Activated CD4-positive, alpha-beta memory T cell treated with anti-CD3 and anti-CD28 coated beads for 36 hours (primary cell): Measurements from ENCODE around the gene FAHD2B. TPM values are rescaled to one million over a fixed set of nuclear protein-coding genes. Genes with fewer than 3 reads are reported as not detected.
"Not testable (repeated sequence)": the region's sequence is repeated elsewhere in the genome, so short reads cannot be mapped to it uniquely, and the experiment has no call there.

Experiments used
- CTCF ChIA-PET: fragments of 350-600 bp; sonication (Branson Sonifier 250); formaldehyde crosslinking; loops from one replicate; lab custom pipeline; 2021; ENCODE audit warnings: antibody characterized with exemption, inconsistent platforms; lab: Charles Lee
- POLR2A ChIA-PET: fragments of 350-600 bp; sonication (Branson Sonifier 250); formaldehyde crosslinking; loops from one replicate; lab custom pipeline; 2021; ENCODE audit warnings: antibody characterized with exemption; lab: Charles Lee
- DNase-seq: peaks from one replicate; pipeline ENCODE4 v3.0.0-alpha.2; 2020
- H3K27ac Mint-ChIP-seq: one replicate; pipeline ENCODE4 v1.8.0; 2021; ENCODE audit warnings: mixed read lengths
- H3K27me3 Mint-ChIP-seq: one replicate; pipeline ENCODE4 v1.8.0; 2021; ENCODE audit warnings: mixed read lengths
- H3K36me3 Mint-ChIP-seq: one replicate; pipeline ENCODE4 v1.8.0; 2021; ENCODE audit warnings: mixed read lengths
- H3K4me1 Mint-ChIP-seq: one replicate; pipeline ENCODE4 v1.8.0; 2021; ENCODE audit warnings: low read depth, mixed read lengths
- H3K4me3 Mint-ChIP-seq: one replicate; pipeline ENCODE4 v1.8.0; 2021; ENCODE audit warnings: mild to moderate bottlenecking, mixed read lengths
- H3K9me3 Mint-ChIP-seq: one replicate; pipeline ENCODE4 v1.8.0; 2021; ENCODE audit warnings: mixed read lengths
- intact Hi-C: fragments of 100-400 bp; cut with micrococcal nuclease; formaldehyde crosslinking; loops from one replicate; pipeline ENCODE4 v1.15.1; 2023
- total RNA-seq, 2 experiments: library from RNA; stranded (reverse); gene quantifications; one replicate each; pipeline ENCODE4 v1.2.3, GENCODE V29; 2021

Gene FAHD2B
- total RNA-seq, 2 experiments from 2014 or later: 30.2 to 32.5 TPM

DNA sequence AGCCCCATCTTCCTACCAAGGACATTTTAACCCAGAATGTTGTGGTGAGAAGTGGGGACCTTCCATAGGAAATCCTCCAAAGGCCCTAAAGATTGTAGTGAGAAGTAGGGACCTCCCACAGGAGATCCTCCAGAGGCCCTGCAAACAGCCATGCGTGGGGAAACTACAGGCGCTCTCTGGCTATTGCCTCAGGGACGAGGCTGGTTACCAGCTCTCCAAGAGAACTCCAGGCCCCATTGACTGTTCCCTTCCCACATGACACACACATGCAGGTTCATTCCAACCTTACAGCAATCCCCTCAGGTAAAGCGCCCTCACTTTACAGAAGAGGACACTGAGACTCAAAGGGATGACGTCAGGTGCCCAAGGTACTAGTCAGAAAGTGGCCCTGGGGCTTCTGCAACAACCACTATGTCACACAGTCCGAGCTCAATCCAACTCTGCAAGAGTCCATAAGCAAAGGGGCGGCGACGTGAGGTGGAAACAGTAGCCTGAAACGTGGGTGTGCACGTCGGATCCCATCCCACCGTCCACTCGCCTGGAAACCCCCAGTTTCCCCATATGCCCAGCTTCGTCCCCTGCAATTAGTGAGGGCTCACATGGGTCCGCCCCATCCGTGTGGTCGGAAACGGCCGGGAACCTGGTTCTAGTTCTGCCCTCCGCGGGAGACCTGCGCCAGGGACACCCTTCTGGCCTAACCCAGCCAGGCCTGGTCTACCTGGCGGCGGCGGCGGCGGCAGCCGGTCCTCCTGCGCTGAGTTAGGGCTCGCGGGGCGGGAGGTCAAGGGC lies 505 bp downstream of the FAHD2B start:
- POLR2A ChIA-PET, intact Hi-C loops, H3K36me3 Mint-ChIP-seq, H3K27ac Mint-ChIP-seq, DNase-seq, H3K9me3 Mint-ChIP-seq, CTCF ChIA-PET, H3K27me3 Mint-ChIP-seq: not testable (repeated sequence)
- peak overlapping the region; percentile 56 for H3K4me3 Mint-ChIP-seq
- peaks cover 10% of the 10 kb centered on the region for H3K4me1 Mint-ChIP-seq

DNA sequence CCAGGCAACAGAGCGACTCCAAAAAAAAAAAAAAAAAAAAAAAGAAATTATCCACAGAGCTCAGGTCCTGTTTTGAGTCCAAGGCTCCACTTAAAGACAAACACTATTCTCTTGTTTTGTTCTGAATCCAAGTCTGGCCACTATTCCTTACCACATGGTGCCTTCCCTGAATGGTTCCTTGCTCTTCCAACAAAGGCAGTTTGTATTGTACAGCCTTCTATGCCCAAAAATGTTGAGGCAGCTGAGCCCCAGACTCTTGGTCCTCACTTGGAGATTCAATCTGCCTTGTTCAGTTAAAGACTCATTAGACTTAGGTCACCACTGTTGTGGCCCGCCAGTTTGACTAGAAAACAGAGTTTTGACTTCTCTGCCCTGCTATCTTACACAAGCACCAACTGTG lies 1.7 kb downstream of the FAHD2B start:
- H3K36me3 Mint-ChIP-seq: not testable (repeated sequence)
- H3K4me1 Mint-ChIP-seq: peaks cover 10% of the 10 kb centered on the region

DNA sequence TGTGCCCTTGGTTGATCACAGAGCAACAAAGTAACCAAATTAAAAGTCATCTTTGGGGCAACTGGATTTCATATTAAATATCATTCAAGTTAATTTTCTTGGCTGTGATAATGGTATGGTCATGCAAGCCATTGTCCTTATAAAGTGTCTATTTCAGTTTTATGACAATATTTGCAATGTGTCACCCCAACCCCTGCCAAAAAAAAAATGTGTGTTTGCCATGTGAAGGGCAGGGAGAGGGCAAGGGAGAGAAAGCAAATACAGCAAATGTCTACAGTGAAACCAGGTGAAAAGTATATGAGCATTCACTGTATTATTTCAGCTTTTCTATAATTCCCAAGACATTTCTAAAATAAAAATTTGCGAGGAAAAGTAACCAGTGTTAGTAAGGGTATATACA lies 6.0 kb downstream of the FAHD2B start:
- H3K9me3 Mint-ChIP-seq, POLR2A ChIA-PET, DNase-seq, H3K4me1 Mint-ChIP-seq, H3K27me3 Mint-ChIP-seq, intact Hi-C loops, CTCF ChIA-PET, H3K4me3 Mint-ChIP-seq, H3K27ac Mint-ChIP-seq, H3K36me3 Mint-ChIP-seq: not testable (repeated sequence)

More for the DNA sequence above, 1.7 kb downstream of the FAHD2B start:
- H3K27ac Mint-ChIP-seq, H3K27me3 Mint-ChIP-seq, POLR2A ChIA-PET, intact Hi-C loops, H3K4me3 Mint-ChIP-seq, DNase-seq, CTCF ChIA-PET, H3K9me3 Mint-ChIP-seq: not testable (repeated sequence)

DNA sequence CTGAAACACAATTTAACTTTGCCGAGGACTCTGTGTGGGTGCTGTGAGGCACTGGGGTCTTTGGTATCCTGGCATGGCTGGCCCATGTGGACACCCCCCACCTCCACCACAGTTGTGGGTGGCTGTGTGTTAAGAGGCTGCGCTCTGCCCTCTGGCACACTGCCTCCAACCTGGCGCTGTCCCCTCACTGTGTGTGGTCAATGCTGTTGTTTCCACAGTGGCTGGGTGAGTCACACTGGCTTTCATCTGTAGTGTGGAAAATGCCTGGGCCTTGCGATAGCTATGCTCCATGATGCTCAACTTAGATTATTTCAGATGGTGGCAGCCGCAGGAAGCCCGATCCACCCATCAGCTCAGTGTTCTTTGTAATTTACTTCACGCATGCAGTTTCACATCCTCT lies 9.6 kb downstream of the FAHD2B start:
- H3K27ac Mint-ChIP-seq, CTCF ChIA-PET, H3K27me3 Mint-ChIP-seq, H3K4me1 Mint-ChIP-seq, H3K4me3 Mint-ChIP-seq, H3K9me3 Mint-ChIP-seq, DNase-seq, H3K36me3 Mint-ChIP-seq, POLR2A ChIA-PET, intact Hi-C loops: not testable (repeated sequence)

DNA sequence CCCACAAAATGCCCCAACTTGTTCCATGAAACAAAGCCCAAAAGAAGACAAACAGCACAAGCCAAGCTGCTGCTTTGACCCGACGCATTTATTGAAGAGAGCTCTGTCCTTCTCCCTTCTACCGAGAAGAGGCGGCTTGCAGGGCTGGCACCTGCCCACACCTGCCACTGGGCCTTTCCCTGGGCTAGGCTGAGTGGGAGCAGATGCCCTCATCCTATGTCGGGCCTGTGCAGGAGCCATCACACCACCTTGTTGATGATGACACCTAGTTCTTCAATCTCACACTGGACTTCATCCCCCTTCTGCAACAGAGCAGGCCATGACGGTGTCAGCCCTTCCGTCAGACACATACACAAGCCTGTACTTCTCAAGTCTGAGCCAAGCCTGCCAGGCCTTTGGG lies 11.2 kb downstream of the FAHD2B start:
- H3K9me3 Mint-ChIP-seq, H3K4me3 Mint-ChIP-seq, H3K4me1 Mint-ChIP-seq, DNase-seq, intact Hi-C loops, H3K36me3 Mint-ChIP-seq, CTCF ChIA-PET, H3K27ac Mint-ChIP-seq, POLR2A ChIA-PET, H3K27me3 Mint-ChIP-seq: not testable (repeated sequence)

DNA sequence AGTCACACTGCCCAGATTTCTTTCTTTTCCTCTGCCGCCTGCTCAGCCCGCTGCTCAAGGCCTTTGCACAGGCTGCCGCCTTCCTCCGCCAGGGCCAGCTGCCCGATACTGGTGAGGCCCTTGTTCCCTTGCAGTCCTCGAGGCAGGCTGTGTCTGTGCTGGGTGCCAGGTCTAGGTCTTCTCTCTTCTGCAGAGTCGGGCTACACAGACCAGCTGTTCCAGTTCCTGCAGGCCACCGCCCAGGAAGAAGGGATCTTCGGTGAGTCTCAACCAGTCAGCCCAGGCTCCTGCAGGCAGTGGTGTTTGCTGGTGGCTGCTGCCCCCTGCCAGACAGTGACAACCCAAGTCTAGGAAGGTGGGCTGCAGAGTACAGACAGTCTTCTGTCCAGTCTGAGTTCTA lies 12.5 kb downstream of the FAHD2B start:
- H3K27ac Mint-ChIP-seq, H3K36me3 Mint-ChIP-seq, H3K4me3 Mint-ChIP-seq, CTCF ChIA-PET, H3K4me1 Mint-ChIP-seq, POLR2A ChIA-PET, DNase-seq, H3K9me3 Mint-ChIP-seq, H3K27me3 Mint-ChIP-seq, intact Hi-C loops: not testable (repeated sequence)

DNA sequence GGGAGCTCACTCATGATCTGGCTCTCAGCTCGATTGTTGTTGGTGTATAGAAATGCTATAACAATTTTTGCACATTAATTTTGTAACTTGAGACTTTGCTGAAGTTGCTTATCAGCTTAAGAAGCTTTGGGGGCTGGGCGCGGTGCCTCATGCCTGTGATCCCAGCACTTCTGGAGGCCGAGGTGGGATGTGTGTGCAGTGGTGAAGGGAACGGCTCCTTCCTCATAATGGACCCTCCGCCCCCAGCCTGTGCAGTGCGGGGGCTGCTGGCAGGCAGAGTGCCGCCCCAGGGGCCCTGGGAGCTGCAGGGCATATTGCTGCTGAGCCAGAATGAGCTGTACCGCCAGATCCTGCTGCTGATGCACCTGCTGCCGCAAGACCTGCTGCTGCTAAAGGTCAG lies 13.8 kb downstream of the FAHD2B start:
- DNase-seq, intact Hi-C loops, POLR2A ChIA-PET, H3K27ac Mint-ChIP-seq, CTCF ChIA-PET, H3K4me1 Mint-ChIP-seq, H3K4me3 Mint-ChIP-seq, H3K27me3 Mint-ChIP-seq, H3K36me3 Mint-ChIP-seq, H3K9me3 Mint-ChIP-seq: not testable (repeated sequence)

DNA sequence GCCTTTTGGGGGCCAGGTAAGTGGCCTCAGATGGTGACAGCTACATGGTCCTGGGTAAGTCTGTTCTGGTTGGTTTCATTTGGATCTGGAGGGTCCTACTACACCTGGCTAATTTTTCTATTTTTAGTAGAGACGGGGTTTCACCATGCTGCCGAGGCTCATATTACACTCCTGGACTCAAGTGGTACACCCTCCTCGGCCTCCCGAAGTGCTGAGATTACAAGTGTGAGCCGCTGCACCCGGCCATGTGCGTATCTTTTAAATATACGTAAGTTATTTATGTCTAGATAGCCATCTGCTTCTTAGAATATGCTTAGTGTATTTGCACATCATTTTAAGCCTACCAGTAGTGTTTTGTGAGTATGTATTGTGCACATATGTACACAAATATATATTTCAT lies 17.5 kb downstream of the FAHD2B start:
- H3K27ac Mint-ChIP-seq, H3K27me3 Mint-ChIP-seq, intact Hi-C loops: not testable (repeated sequence)

DNA sequence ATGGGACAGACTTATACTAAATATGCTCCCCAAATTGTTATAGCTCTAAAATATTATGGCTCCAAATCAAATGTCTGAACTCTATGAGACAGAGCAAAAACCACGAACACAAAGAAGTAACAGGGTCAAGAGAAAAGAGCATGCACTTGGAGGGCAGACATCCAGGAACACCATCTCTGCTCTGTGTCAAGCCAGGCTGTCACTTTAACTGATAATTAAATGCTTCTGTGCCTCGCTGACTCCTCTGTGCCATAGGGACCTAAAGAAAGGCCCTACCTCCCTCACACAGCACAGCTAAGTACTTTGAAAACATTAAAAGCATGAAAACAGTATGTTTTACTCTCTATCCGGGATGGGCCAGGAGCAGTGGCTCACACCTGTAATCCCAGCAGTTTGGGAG lies 23.8 kb downstream of the FAHD2B start:
- intact Hi-C loops, H3K4me3 Mint-ChIP-seq, H3K27me3 Mint-ChIP-seq, H3K36me3 Mint-ChIP-seq, DNase-seq, POLR2A ChIA-PET, H3K9me3 Mint-ChIP-seq, H3K27ac Mint-ChIP-seq, H3K4me1 Mint-ChIP-seq, CTCF ChIA-PET: not testable (repeated sequence)

More for the DNA sequence above, 17.5 kb downstream of the FAHD2B start:
- CTCF ChIA-PET, POLR2A ChIA-PET, H3K36me3 Mint-ChIP-seq, H3K4me1 Mint-ChIP-seq, H3K4me3 Mint-ChIP-seq, H3K9me3 Mint-ChIP-seq, DNase-seq: not testable (repeated sequence)

DNA sequence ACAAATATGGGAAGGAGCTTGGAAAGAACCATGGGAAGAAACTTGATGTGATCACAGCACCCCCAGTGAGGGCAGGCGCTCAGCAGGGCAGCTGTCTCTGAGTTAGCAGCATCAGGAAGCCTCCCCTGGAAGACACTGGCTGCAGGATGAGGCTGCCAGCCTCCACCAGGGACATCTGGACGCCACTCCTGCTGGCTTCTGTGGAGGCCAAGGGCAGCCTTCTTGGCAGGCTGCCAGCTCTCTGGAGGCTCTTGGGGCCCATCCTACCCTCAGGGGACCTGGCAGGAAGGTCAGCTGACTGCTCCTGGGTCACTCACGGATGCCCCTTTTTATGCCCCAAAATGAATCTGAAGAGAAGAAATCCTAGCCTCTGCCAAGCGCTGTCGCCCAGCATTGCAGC lies 26.0 kb downstream of the FAHD2B start:
- H3K27ac Mint-ChIP-seq, CTCF ChIA-PET, intact Hi-C loops, H3K4me1 Mint-ChIP-seq, DNase-seq, H3K4me3 Mint-ChIP-seq, POLR2A ChIA-PET, H3K27me3 Mint-ChIP-seq, H3K36me3 Mint-ChIP-seq, H3K9me3 Mint-ChIP-seq: not testable (repeated sequence)

DNA sequence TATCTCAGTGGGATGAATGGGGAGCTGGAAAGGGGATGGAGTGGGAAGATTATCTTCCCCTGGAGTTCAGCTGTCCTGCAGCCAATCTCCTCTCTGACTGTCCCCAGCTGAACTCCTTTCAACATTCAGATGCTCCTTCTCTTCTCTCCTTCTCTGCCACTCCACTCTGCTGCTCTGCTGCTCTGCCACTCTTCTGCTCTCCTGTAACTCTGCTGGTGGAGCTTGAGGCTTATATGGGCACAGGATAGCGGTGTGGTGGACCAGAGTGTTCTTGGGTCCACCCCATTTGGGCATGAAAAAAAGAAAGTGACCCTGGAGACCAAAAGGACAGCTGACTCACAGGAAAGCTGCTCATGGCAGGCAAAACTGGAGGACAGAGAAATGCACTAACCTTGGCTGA lies 26.6 kb downstream of the FAHD2B start:
- intact Hi-C loops: no loop called here
- Mint-ChIP-seq H3K9me3 (no peaks in the 10 kb centered on the region), H3K4me1 (no peaks in the 10 kb centered on the region), H3K4me3 (no peak overlapping the region), H3K27me3 (peaks cover 4% of the 10 kb centered on the region), H3K36me3 (no peaks in the 10 kb centered on the region), H3K27ac (no peak overlapping the region)
- ChIA-PET CTCF (no interaction called here), POLR2A (no interaction called here)
- no peak for DNase-seq

DNA sequence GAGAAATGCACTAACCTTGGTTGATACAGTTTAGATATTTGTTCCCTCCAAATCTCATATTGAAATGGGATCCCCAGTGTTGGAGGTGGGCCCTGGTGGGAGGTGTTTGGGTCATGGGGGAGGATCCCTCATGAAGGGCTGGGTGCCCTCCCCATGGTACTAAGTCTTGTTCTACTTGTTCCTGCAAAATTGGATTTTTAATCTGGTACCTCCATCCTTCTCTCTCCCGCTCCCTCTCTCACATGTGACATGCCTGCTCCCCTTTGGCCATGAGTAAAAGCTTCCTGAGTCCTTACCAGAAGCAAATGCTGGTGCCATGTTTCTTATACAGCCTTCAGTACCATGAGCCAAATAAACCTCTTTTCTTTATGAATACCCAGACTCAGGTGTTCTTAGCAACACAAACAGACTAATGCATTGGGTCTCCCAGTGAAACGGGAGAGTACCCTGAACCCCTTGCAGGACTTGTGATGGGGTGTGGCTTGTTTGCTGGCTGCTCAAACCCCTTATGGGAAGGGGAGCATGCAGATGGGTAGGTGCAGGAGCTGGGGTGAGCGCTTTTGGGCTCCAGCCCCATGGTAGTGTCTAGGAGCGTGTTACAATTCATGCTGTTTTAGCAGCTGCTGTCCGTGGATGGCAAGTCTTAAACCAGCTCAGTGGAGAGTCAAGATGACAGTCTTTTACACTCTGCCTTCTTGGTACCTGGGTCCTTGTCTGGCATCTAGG lies 27.2 kb downstream of the FAHD2B start:
- Mint-ChIP-seq H3K27me3 (peaks cover 4% of the 10 kb centered on the region), H3K27ac (no peak overlapping the region), H3K36me3 (no peaks in the 10 kb centered on the region), H3K4me3 (no peak overlapping the region), H3K9me3 (no peaks in the 10 kb centered on the region), H3K4me1 (no peaks in the 10 kb centered on the region)
- ChIA-PET POLR2A (no interaction called here), CTCF (no interaction called here)
- DNase-seq: no peak
- intact Hi-C loops: no loop called here

DNA sequence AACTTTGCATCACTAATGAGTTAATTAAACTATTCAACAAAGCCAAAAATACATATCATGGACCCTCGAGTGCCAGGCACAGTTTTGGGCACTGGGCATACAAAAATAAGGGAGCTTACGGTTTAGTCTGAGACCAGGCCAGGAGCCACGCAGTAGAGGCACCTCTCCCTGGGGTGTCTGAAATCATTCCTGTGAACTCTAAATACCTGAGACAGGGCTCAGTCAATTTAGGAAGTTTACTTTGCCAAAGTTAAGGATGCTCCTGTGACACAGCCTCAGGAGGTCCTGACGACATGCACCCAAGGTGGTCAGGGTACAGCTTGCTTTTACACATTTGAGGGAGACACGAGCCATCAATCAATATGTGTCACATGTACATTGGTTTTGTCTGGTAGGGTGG lies 28.7 kb downstream of the FAHD2B start:
- H3K27ac Mint-ChIP-seq, H3K27me3 Mint-ChIP-seq, intact Hi-C loops, H3K9me3 Mint-ChIP-seq, H3K4me1 Mint-ChIP-seq, H3K36me3 Mint-ChIP-seq, DNase-seq, POLR2A ChIA-PET, H3K4me3 Mint-ChIP-seq, CTCF ChIA-PET: not testable (repeated sequence)
